HepG2 (cell line): Measurements from ENCODE around the gene COQ9.

Source experiments
- CTCF ChIP-seq: sonication (generic); formaldehyde crosslinking; IDR thresholded peaks from 2 replicates; pipeline ENCODE4 v1.5.0; 2020; ENCODE audit warnings: mild to moderate bottlenecking, missing genetic modification reagents, moderate library complexity
- HNRNPH1 ChIP-seq: fragments of 200-400 bp; formaldehyde crosslinking; optimal IDR thresholded peaks from 2 replicates; pipeline ENCODE3; 2017; ENCODE audit warnings: mild to moderate bottlenecking, low read depth, low read length
- HNRNPLL ChIP-seq: fragments of 200-400 bp; formaldehyde crosslinking; IDR thresholded peaks from 2 replicates; pipeline ENCODE4 v1.6.1; 2017; ENCODE audit warnings: mild to moderate bottlenecking, low read depth, low read length; ENCODE audit not compliant: poor library complexity, severe bottlenecking

GRCh38 chr16:57447186-57447962, at the start of gene COQ9, which contains the start of gene CIAPIN1:
- TF ChIP-seq HNRNPH1: no peak
- peak; percentile 41 for TF ChIP-seq CTCF (CRISPR knock-in tag)
- peak; percentile 72 for TF ChIP-seq HNRNPLL
